B cell (primary cell): Measurements from ENCODE around the gene ACTR5.

Source experiments
- EZH2 ChIP-seq: IDR thresholded peaks from 2 replicates; pipeline ENCODE4 v1.6.1; 2012; ENCODE audit warnings: borderline replicate concordance, low read depth, mild to moderate bottlenecking, moderate library complexity, low read length; ENCODE audit not compliant: insufficient read depth, poor library complexity, severe bottlenecking
- TF ChIP-seq, protein P1 (sequence below): fragments of 200-600 bp; IDR thresholded peaks from one replicate; pipeline ENCODE4 v1.8.0; 2022; ENCODE audit warnings: antibody characterized with exemption, mild to moderate bottlenecking

DNA sequence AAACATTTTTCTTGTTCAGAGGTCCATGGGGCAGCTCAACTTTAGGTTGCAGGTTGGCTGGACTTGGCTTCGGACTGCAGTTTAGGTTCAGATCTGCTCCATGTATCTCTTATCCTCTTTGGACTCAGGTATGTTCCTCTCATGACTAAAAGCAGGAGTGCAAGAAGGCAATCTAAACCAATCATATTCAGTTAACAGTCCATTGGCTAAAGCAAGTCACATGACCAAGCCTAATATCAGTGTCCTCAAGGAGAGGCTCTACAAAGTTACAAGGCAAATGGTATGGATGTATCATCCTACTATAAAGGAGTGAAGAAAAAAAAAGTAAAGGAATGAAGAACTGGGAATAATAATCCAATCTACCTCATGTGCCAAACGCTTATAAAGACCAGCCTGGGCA, 2.5 kb upstream of the ACTR5 start:
- TF ChIP-seq, protein P1, sequence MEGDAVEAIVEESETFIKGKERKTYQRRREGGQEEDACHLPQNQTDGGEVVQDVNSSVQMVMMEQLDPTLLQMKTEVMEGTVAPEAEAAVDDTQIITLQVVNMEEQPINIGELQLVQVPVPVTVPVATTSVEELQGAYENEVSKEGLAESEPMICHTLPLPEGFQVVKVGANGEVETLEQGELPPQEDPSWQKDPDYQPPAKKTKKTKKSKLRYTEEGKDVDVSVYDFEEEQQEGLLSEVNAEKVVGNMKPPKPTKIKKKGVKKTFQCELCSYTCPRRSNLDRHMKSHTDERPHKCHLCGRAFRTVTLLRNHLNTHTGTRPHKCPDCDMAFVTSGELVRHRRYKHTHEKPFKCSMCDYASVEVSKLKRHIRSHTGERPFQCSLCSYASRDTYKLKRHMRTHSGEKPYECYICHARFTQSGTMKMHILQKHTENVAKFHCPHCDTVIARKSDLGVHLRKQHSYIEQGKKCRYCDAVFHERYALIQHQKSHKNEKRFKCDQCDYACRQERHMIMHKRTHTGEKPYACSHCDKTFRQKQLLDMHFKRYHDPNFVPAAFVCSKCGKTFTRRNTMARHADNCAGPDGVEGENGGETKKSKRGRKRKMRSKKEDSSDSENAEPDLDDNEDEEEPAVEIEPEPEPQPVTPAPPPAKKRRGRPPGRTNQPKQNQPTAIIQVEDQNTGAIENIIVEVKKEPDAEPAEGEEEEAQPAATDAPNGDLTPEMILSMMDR: no peak
- no peak for TF ChIP-seq EZH2
